HG02970 (cell line): ENCODE measurements around the gene PCAT6.
"Not testable (repeated sequence)": the region's sequence is repeated elsewhere in the genome, so short reads cannot be mapped to it uniquely, and the experiment has no call there.

Experiments
- ATAC-seq: cut with Tn5 transposase; IDR thresholded peaks from one replicate; pipeline ENCODE4 v1.9.1; 2021; ENCODE audit warnings: mild to moderate bottlenecking, moderate library complexity, moderate number of reproducible peaks; ENCODE audit not compliant: unreplicated experiment, low FRiP score

PCAT6 gene

GRCh38 chr1:202806845-202807450 lies 3.8 kb upstream of the PCAT6 start:
- ATAC-seq = no peak

- ATAC-seq = no peak
Observed at GRCh38 chr1:202807451-202807925, 3.3 kb upstream of the PCAT6 start.

- ATAC-seq = no peak
Observed at GRCh38 chr1:202807926-202808757, 2.6 kb upstream of the PCAT6 start, which contains the start of gene KDM5B. Gene KDM5B, minus strand, starts transcription at chr1:202808421. Its CDS starts 116 bp downstream, at chr1:202808305.

- no peak for ATAC-seq
Observed at GRCh38 chr1:202809597-202810159, 1.1 kb upstream of the PCAT6 start.

- no peak for ATAC-seq
Observed at GRCh38 chr1:202810193-202810614, 550 bp upstream of the PCAT6 start.

GRCh38 chr1:202811296-202812175 lies 782 bp downstream of the PCAT6 start:
- no peak for ATAC-seq

- ATAC-seq = no peak
Observed at GRCh38 chr1:202812176-202813026, 1.6 kb downstream of the PCAT6 start.

DNA sequence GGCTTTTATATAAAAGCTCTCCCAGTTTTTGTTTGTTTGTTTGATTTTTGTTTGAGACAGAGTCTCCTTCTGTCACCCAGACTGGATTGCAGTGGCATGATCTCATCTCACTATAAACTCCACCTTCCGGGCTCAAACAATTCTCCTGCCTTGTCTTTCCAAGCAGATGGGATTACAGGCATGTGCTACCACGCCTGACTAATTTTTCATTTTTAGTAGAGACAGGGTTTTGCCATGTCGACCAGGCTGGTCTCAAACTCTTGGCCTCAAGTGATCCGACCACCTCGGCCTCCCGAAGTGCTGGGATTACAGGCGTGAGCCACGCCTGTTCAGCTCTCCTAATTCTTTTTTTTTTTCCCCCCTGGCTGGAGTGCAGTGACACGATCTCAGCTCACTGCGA lies 4.4 kb downstream of the PCAT6 start:
- ATAC-seq = no peak

- no peak for ATAC-seq
Observed at GRCh38 chr1:202818819-202819218, 8.1 kb downstream of the PCAT6 start.

DNA sequence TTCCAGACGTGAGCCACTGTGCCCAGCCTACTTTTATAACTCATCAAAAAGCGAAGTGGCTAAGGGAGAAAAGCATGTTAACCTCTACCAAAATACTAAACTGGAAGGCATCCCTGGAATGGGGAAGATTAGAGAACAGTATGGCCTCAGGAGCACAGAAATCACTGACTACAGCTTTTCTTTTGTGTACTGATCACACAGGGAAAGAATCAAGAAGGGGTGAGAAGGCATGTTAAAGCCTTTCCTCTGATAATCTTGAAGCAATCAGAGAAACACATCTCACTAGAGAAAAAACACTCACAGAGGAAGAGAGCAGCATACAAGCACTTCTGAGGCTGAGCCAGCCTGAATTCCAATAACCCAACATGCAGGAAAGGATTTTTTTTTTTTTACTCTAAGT lies 10.7 kb downstream of the PCAT6 start:
- no peak for ATAC-seq

GRCh38 chr1:202825748-202826147 lies 15.0 kb downstream of the PCAT6 start:
- no peak for ATAC-seq

GRCh38 chr1:202829223-202829622 lies 18.5 kb downstream of the PCAT6 start:
- not testable (repeated sequence) for ATAC-seq

- no peak for ATAC-seq
Observed at GRCh38 chr1:202831906-202832305, 21.2 kb downstream of the PCAT6 start.

GRCh38 chr1:202834771-202835547 lies 24.2 kb downstream of the PCAT6 start:
- no peak for ATAC-seq

GRCh38 chr1:202835548-202836072 lies 24.9 kb downstream of the PCAT6 start:
- ATAC-seq = no peak

DNA sequence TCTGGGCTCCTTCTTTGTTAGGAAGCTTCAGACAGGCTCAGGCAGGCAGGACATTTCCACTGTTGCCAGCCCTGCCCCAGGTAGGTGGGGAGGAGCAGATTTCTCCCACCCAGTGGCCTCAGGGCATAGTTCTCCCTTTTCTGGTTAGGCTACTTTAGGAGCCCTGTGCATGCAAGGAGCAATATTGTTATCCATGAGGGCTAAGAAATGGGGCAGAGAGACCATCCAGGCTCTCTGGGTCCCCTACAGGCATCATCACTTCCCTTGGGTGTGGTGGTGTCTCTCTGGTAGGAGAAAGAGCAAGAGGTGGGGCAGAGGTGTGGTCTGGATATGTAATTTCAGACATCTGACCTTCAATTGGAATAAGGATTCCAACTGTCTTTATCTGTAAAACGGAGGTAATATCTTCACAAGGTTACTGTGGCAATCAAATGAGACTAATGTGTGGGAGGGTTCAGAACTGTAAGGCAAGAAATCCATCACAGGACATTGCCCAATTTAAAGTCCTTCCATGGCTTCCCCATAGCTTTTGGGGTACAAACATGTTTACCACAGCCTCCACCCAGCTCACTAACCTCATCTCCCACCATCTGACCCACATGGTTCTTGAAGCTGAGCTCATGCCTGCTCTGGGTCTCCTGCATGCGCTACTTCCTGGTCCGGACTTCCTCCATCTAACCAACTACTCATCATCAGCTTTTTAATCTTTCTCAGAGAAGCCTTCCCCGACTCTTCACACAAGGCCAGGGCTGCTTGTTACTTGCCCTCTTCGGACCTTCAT lies 26.1 kb downstream of the PCAT6 start:
- no peak for ATAC-seq

GRCh38 chr1:202837746-202838262 lies 27.1 kb downstream of the PCAT6 start:
- ATAC-seq = no peak

GRCh38 chr1:202843081-202843480 lies 32.3 kb downstream of the PCAT6 start:
- ATAC-seq = no peak
